HFF-Myc (cell line): ENCODE measurements around the gene PSPH.

Experiments
- DNase-seq: peaks from one replicate; pipeline ENCODE4 v3.0.0-alpha.2; 2011; ENCODE audit warnings: low read depth; ENCODE audit errors: extremely low read depth
- H3K4me3 ChIP-seq: replicated peaks from 2 replicates; pipeline ENCODE4 v1.5.1; 2011; ENCODE audit warnings: low read depth, mild to moderate bottlenecking, control low read depth, low read length
- CTCF ChIP-seq: IDR thresholded peaks from 2 replicates; pipeline ENCODE4 v1.5.1; 2012; ENCODE audit warnings: mild to moderate bottlenecking, low read depth, low read length, control low read depth; ENCODE audit errors: missing control alignments

PSPH gene

GRCh38 chr7:55970561-55970960 lies 80.7 kb downstream of the PSPH start:
- no peak for TF ChIP-seq CTCF
- no peak overlapping the region for H3K4me3 ChIP-seq
- DNase-seq: no peak

GRCh38 chr7:55969391-55969790 lies 81.9 kb downstream of the PSPH start:
- no peak for TF ChIP-seq CTCF
- no peak overlapping the region for H3K4me3 ChIP-seq
- DNase-seq: no peak

GRCh38 chr7:55966851-55967250 lies 84.4 kb downstream of the PSPH start:
- H3K4me3 ChIP-seq: peak overlapping the region; percentile 6; the same call in 1 of the 2 replicates
- TF ChIP-seq CTCF: no peak
- DNase-seq: no peak

GRCh38 chr7:55965805-55966421 lies 85.3 kb downstream of the PSPH start:
- DNase-seq: peak; percentile 76
- TF ChIP-seq CTCF: no peak
- H3K4me3 ChIP-seq: peak overlapping the region; percentile 64

- TF ChIP-seq CTCF: no peak
- peak overlapping the region; percentile 64 for H3K4me3 ChIP-seq
- no peak for DNase-seq
Observed at GRCh38 chr7:55965100-55965470, 86.2 kb downstream of the PSPH start.

DNA sequence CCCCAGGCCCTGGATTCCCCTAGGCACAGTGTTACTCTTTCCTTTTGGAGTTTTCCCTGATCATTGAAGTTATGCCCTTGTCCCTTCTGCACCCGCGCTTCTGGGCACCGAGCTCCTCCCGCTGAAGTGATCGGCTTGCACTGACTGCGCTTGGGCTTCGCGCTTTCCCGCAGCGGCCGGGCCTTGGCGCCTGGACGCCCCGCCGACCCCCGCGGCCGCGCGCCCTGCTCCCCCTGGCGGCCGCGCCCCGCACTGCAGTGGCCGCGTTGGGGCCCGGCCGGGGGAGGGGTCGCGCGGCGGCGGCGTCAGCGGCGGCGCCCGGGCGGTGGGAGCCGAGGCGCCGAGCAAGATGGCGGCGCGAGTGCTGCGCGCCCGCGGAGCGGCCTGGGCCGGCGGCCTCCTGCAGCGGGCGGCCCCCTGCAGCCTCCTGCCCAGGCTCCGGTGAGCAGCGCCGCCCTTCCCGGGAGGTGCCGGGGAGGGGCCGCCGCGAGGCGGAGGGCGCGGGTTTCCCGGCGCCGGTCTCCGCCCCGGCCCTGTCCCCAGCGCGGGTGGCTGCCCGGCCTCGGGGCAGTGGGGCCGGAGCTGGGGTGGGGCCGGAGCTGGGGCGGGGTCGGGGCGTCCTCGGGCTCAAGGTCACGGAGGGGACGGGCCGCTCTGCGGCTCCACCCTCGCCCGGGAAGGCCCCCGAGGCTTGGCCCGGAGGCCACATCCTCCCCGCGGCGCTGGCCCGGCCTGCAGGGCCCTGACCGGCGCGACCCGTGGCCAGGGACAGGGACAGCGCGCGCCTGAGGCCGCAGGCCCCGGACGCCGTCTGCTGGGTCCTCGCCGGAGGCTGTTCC lies 86.8 kb downstream of the PSPH start, which contains the start of gene NIPSNAP2:
Gene NIPSNAP2, plus strand, starts transcription at position 325 of the 839 bp plus-strand sequence. Its CDS starts 25 bp downstream, at position 350.
- peak within 1 kb of the TSS; percentile 64 for H3K4me3 ChIP-seq
- DNase-seq: no peak
- peak; percentile 5 for TF ChIP-seq CTCF
